Natural killer cell treated with Interleukin-12 subunit alpha and Interleukin-12 subunit beta and Interleukin-15 and Interleukin-18, amount 100 ng/mL, for 72 hours (primary cell): ENCODE results near the gene DIO3. TPM values are rescaled to one million over a fixed set of nuclear protein-coding genes. Genes with fewer than 3 reads are reported as not detected.
"Not testable (repeated sequence)": the region's sequence is repeated elsewhere in the genome, so short reads cannot be mapped to it uniquely, and the experiment has no call there.

ENCODE experiments used
- ATAC-seq, 2 donors: fragments of 150-1000 bp; cut with Tn5 transposase in 1 of 2; sonication (Bioruptor Pico), chemical (Tn5 transposase) in 1 of 2; 2 replicates each; pipeline ENCODE4 v1.10.0; 2021
- DNase-seq: peaks from one replicate; pipeline ENCODE4 v3.0.0; 2022; ENCODE audit warnings: low spot score
- H3K27ac Mint-ChIP-seq, 2 donors: 1 replicate in 1 of 2; 2 replicates in 1 of 2; pipeline ENCODE4 v1.8.0; 2022; ENCODE audit warnings: mixed read lengths in 2 of 2, mild to moderate bottlenecking in 1 of 2, moderate library complexity in 1 of 2
- H3K27me3 Mint-ChIP-seq, 2 donors: 1 replicate in 1 of 2; 2 replicates in 1 of 2; pipeline ENCODE4 v1.8.0; 2022; ENCODE audit warnings: mixed read lengths in 2 of 2
- H3K36me3 Mint-ChIP-seq: one replicate; pipeline ENCODE4 v1.8.0; 2022; ENCODE audit warnings: mixed read lengths
- H3K4me1 Mint-ChIP-seq, 2 donors: 1 replicate in 1 of 2; 2 replicates in 1 of 2; pipeline ENCODE4 v1.8.0; 2022; ENCODE audit warnings: low read depth in 2 of 2, mixed read lengths in 2 of 2, mild to moderate bottlenecking in 1 of 2
- H3K4me3 Mint-ChIP-seq: one replicate; pipeline ENCODE4 v1.8.0; 2022; ENCODE audit warnings: mixed read lengths
- H3K9me3 Mint-ChIP-seq: 2 replicates; pipeline ENCODE4 v1.8.0; 2022; ENCODE audit warnings: mixed read lengths
- total RNA-seq, 2 donors: library from RNA; stranded (reverse); gene quantifications; one replicate each; pipeline ENCODE4 v1.2.3, GENCODE V29; 2022

DIO3 gene
- total RNA-seq, 2 donors from 2014 or later: not detected

- H3K27ac Mint-ChIP-seq: no peak overlapping the region
- no peak for DNase-seq
- peaks cover 3% of the 10 kb centered on the region for H3K9me3 Mint-ChIP-seq
- H3K36me3 Mint-ChIP-seq: peaks cover 3% of the 10 kb centered on the region
- H3K4me3 Mint-ChIP-seq: no peak overlapping the region
- H3K4me1 Mint-ChIP-seq: no peaks in the 10 kb centered on the region
- H3K27me3 Mint-ChIP-seq: peaks cover 22 to 27% of the 10 kb centered on the region in 2 donors
- ATAC-seq: no peak
These were observed 12.6 kb upstream of the DIO3 start for GRCh38 chr14:101548710-101549109.

DNA sequence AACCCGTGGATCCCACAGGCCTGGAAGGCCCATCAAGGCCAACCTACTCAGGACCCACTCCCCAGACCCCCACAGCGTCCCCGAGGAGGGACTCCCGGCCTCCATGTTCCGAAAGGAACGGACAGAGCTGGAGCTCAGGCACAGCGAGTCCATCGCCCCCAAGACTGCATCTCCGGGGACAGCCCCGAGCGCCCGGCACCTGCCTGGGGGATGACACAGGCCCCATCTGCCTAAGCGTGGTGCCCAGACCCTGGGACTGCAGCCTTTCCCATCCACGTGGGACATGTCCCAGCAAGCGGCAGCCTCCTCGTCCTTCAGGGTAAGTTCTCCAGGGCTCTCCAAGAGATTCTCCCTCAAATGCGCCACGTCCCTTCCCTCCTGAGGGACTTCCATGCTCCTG, 12.1 kb upstream of the DIO3 start:
- peaks cover 19 to 27% of the 10 kb centered on the region in 2 donors for H3K27me3 Mint-ChIP-seq
- H3K4me1 Mint-ChIP-seq: no peaks in the 10 kb centered on the region
- no peak overlapping the region for H3K4me3 Mint-ChIP-seq
- DNase-seq: no peak
- no peaks in the 10 kb centered on the region for H3K9me3 Mint-ChIP-seq
- ATAC-seq: no peak
- H3K36me3 Mint-ChIP-seq: no peaks in the 10 kb centered on the region
- no peak overlapping the region for H3K27ac Mint-ChIP-seq

DNA sequence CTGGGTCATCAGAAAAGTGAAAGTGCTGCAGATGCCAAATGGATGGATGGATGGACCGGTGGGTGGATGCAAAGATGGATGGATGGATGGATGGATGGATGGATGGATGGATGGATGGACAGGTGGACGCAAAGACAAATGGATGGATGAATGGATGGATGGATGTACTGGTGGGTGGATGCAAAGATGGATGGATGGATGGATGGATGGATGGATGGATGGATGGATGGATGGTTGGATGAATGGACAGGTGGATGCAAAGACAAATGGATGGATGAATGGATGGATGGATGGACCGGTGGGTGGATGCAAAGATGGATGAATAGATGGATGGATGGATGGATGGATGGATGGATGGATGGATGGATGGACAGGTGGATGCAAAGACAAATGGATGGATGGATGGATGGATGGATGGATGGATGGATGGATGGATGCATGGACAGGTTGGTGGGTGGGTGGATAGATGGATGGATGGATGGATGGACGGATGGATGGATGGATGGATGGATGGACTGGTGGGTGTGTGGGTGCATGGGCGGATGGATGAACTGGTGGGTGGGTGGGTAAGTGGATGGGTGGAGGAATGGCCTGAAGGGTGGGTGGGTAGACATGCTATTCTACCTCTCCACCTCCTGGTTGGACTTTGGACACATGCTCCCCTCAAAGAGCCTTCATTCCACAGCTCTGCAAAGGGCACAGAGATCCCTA, 10.9 kb upstream of the DIO3 start:
- H3K4me3 Mint-ChIP-seq, ATAC-seq, H3K36me3 Mint-ChIP-seq, H3K9me3 Mint-ChIP-seq, H3K4me1 Mint-ChIP-seq, DNase-seq: not testable (repeated sequence)
- peaks cover 20 to 32% of the 10 kb centered on the region in 2 donors for H3K27me3 Mint-ChIP-seq
- peak overlapping the region in 1 of 2 donors; percentile 22 for H3K27ac Mint-ChIP-seq

DNA sequence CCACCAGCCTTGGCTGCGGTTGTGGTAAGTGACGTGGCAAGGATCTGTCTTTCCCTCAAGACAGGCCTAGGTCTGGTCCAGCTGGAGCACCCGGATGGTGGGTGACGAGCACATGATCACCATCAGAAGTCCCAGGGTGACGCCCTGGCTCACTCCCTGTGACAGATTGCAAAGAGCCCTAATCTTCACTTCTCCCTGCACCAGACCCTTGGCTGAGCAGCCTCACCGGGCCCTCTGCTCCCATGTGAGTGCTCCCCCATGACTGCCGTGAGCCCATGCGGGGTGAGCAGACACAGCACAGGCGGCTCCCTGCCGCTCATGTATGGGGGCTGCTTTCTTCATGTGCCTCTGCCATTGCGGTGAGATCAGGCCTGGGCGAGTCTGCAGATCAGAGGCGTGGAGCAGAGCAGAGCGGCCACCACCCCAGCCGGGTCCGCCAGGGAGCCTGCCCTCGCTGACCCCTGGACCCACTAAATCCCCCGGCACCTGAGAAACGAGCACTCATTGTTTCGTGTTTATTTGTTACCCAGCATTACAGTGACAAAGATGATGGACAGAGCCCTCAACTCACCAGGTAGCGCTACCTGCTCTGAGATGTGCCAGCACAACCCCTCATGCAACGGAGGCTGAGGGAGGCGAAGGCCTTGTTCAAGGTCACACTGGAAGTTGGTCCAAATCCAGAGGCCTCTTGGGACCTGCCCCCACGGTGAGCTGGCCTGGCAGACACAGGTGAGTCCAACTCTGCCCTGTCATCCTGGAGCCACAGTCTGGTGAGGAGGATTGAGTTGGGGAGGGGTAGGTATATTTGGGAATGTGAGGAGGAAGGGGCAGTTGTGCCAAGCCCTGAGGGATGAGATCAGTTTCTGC, 9.3 kb upstream of the DIO3 start:
- H3K4me3 Mint-ChIP-seq: no peak overlapping the region
- no peaks in the 10 kb centered on the region for H3K36me3 Mint-ChIP-seq
- H3K27ac Mint-ChIP-seq: no peak overlapping the region
- no peaks in the 10 kb centered on the region for H3K9me3 Mint-ChIP-seq
- no peak for ATAC-seq
- no peak for DNase-seq
- peaks cover 0 to 7% of the 10 kb centered on the region in 2 donors for H3K4me1 Mint-ChIP-seq
- peaks cover 22 to 28% of the 10 kb centered on the region in 2 donors for H3K27me3 Mint-ChIP-seq

DNA sequence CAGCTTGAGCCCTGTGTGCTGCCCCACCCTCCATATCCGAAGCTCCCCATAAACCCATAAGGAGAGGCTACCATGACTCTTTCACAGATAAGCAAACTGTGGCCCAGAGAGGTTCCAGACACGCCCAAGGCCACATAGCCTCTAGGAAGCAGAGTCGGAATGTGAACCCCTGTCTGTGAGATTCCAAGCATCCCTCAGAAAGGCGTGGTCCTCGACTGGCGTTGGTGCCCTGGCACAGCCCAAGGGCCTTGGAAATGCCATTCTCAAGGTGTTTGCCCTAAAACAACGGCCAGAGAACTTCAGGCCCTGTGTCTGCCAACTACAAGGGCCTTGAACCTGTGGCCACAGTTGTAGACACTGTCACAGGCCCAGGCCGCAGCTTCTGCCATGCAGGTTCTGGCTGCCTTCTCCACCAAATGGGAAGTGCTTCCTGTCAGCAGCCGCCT, 8.5 kb upstream of the DIO3 start:
- no peak for ATAC-seq
- no peaks in the 10 kb centered on the region for H3K9me3 Mint-ChIP-seq
- H3K36me3 Mint-ChIP-seq: no peaks in the 10 kb centered on the region
- H3K4me1 Mint-ChIP-seq: peaks cover 0 to 7% of the 10 kb centered on the region in 2 donors
- H3K4me3 Mint-ChIP-seq: no peak overlapping the region
- peaks cover 27 to 28% of the 10 kb centered on the region in 2 donors for H3K27me3 Mint-ChIP-seq
- DNase-seq: no peak
- no peak overlapping the region for H3K27ac Mint-ChIP-seq

DNA sequence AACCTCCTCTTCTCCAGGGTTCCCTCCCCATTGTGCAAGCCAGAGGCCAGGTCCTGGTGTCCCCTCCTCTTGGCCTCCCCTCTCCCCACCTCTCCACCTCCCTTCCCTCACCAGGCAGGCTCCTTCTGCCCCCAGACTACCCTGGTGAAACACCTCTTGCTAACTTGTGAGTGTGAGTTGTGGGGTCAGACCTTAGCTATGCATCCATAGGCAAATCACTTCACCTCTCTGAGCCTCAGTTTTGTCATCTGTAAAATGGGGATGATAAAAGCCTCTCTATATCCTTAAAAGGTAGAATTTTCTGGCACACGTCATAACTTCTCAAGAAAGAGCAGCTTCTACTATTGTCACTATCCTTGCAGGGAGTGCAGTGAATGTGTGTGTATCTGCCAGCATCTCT, 7.9 kb upstream of the DIO3 start:
- Mint-ChIP-seq H3K27me3 (peaks cover 28 to 29% of the 10 kb centered on the region in 2 donors), H3K9me3 (no peaks in the 10 kb centered on the region), H3K4me3 (no peak overlapping the region), H3K36me3 (no peaks in the 10 kb centered on the region), H3K27ac (peak overlapping the region in 1 of 2 donors; percentile 31), H3K4me1 (peaks cover 0 to 7% of the 10 kb centered on the region in 2 donors)
- ATAC-seq: no peak
- DNase-seq: no peak

DNA sequence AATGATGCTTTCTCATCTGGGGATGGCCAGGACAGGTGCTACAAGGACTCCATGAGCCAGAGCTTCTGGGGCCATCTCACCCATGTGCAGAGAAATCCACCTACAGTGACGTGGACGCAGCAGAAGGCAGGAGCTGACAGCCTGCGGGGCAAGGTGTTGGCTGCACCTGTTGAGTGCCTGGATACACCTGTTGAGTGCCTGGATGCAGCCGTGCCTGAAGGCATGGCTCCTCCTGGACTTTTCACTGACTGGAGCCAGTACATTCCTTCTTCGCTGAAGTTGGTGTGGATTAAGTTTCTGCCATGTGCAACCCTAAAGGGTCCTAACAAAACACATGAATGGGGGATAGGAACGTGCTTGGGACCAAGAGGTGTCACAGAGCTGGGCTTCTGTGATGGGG, 7.4 kb upstream of the DIO3 start:
- no peaks in the 10 kb centered on the region for H3K9me3 Mint-ChIP-seq
- H3K36me3 Mint-ChIP-seq: no peaks in the 10 kb centered on the region
- ATAC-seq: no peak
- H3K27me3 Mint-ChIP-seq: peaks cover 28 to 33% of the 10 kb centered on the region in 2 donors
- H3K27ac Mint-ChIP-seq: peak overlapping the region in 1 of 2 donors; percentile 31
- DNase-seq: no peak
- peaks cover 0 to 7% of the 10 kb centered on the region in 2 donors for H3K4me1 Mint-ChIP-seq
- no peak overlapping the region for H3K4me3 Mint-ChIP-seq

GRCh38 chr14:101554991-101555668, 6.2 kb upstream of the DIO3 start:
- ATAC-seq (no peak), DNase-seq (no peak)
- Mint-ChIP-seq H3K27ac (no peak overlapping the region), H3K9me3 (no peaks in the 10 kb centered on the region), H3K27me3 (peaks cover 24 to 32% of the 10 kb centered on the region in 2 donors), H3K4me3 (no peak overlapping the region), H3K4me1 (peaks cover 0 to 7% of the 10 kb centered on the region in 2 donors), H3K36me3 (no peaks in the 10 kb centered on the region)

DNA sequence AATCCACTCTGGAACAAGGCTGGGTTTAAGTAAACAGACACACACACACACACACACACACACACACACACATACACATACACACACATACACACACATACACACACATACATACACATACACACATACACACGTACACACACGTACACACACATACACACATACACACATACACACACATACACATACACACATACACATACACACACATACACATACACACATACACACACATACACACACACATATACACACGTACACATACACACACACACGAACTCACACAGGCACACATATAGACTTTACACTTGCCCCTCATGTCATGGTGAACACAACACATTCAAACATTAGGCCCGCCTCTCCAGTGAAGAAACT, 5.6 kb upstream of the DIO3 start:
- not testable (repeated sequence) for H3K4me3 Mint-ChIP-seq, H3K27ac Mint-ChIP-seq, DNase-seq, H3K4me1 Mint-ChIP-seq, H3K9me3 Mint-ChIP-seq, ATAC-seq, H3K36me3 Mint-ChIP-seq
- peaks cover 19 to 27% of the 10 kb centered on the region in 2 donors for H3K27me3 Mint-ChIP-seq

DNA sequence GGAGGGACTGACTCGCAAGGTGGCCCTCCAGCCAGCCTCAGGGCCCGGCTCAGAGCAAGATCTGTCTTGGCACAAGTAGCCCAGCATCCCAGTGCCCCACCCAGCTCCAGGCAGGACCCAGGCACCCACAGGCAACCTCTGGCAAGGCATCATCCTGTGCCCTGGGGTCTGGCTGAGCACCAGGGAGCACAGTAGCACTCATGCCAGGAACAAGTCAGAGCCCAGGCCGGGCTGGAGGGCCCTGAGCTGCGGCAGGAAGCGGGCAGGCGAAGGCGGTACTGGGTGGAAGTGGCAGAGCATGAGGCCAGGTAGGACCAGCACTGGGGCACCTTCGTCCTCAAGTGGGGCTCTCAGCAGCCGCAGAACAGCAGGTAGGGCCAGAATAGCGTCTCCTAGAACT, 5.2 kb upstream of the DIO3 start:
- no peak overlapping the region for H3K27ac Mint-ChIP-seq
- ATAC-seq (no peak), DNase-seq (peak; percentile 34)
- H3K27me3 Mint-ChIP-seq: peaks cover 19 to 26% of the 10 kb centered on the region in 2 donors
- H3K4me3 Mint-ChIP-seq: no peak overlapping the region
- peaks cover 0 to 7% of the 10 kb centered on the region in 2 donors for H3K4me1 Mint-ChIP-seq
- no peaks in the 10 kb centered on the region for H3K9me3 Mint-ChIP-seq
- no peaks in the 10 kb centered on the region for H3K36me3 Mint-ChIP-seq

DNA sequence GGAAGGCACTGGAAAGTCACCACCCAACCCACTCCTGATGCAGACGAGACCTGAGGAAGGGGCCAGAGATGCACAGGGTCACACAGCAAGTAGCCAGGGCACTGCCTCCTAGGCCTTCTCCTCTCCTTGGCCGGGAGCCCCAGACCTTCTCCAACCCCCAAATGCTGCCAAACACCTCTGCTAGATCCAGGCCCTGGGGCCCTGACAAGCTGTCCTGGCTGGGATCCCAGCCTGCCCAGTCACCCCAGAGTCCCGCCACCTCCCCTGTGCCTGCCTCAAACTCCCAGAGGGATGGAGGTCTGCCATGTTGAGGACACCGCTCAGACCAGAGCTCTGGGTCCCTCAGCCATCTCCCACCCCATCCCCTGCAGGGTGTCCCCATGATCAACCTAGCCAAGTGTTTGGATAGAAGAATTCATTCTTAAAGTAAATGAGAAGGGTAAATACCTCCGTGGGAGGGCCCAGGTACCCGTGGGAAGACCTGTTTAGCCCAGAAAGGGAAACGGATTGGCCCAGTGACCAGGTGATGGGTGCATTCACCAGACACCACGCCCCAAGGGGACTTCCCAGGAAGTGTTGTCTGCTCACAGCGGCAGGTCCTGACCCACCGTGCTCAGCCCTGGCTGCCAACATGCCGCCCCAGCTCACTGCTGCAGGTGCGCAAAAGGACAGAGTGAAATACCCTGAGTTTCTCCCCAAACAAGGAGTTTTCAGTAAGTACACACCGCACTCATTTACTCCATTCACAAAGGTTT, 4.6 kb upstream of the DIO3 start:
- Mint-ChIP-seq H3K27ac (no peak overlapping the region), H3K4me3 (no peak overlapping the region), H3K9me3 (no peaks in the 10 kb centered on the region), H3K27me3 (peaks cover 19 to 29% of the 10 kb centered on the region in 2 donors), H3K36me3 (no peaks in the 10 kb centered on the region), H3K4me1 (peaks cover 0 to 7% of the 10 kb centered on the region in 2 donors)
- ATAC-seq: no peak
- DNase-seq: peak; percentile 40

GRCh38 chr14:101557321-101557695, 4.0 kb upstream of the DIO3 start:
- no peak for ATAC-seq
- no peak overlapping the region for H3K4me3 Mint-ChIP-seq

More at GRCh38 chr14:101557321-101557695, 4.0 kb upstream of the DIO3 start:
- Mint-ChIP-seq H3K9me3 (no peaks in the 10 kb centered on the region), H3K27me3 (peaks cover 25 to 33% of the 10 kb centered on the region in 2 donors), H3K4me1 (peaks cover 0 to 7% of the 10 kb centered on the region in 2 donors), H3K27ac (no peak overlapping the region), H3K36me3 (no peaks in the 10 kb centered on the region)
- peak; percentile 54 for DNase-seq
